GM23248 (cell line): Measurements from ENCODE around the gene CCDC86. TPM values are rescaled to one million over a fixed set of nuclear protein-coding genes. Genes with fewer than 3 reads are reported as not detected.
A peak's percentile ranks its signal among the peaks of the same experiment; 100 is the strongest.

ENCODE experiments used
- DNase-seq: peaks from one replicate; pipeline ENCODE4 v3.0.0-alpha.2; 2015
- H2AFZ ChIP-seq: fragments of 200-600 bp; sonication (generic); 2 replicates; pipeline ENCODE4 v1.6.1; 2016; ENCODE audit warnings: antibody characterized with exemption
- H3F3A ChIP-seq: fragments of 200-600 bp; sonication (generic); 2 replicates; pipeline ENCODE4 v1.6.1; 2016; ENCODE audit warnings: mild to moderate bottlenecking, antibody characterized with exemption, mixed run types; ENCODE audit not compliant: insufficient read depth
- H3K27ac ChIP-seq: fragments of 200-600 bp; sonication (generic); 2 replicates; pipeline ENCODE4 v1.5.1; 2016; ENCODE audit warnings: mild to moderate bottlenecking
- H3K27me3 ChIP-seq: fragments of 200-600 bp; sonication (generic); replicated peaks from 2 replicates; pipeline ENCODE4 v1.6.1; 2016; ENCODE audit warnings: mild to moderate bottlenecking; ENCODE audit not compliant: insufficient read depth
- H3K36me3 ChIP-seq: fragments of 200-600 bp; sonication (generic); 2 replicates; pipeline ENCODE4 v1.6.1; 2016; ENCODE audit warnings: low read depth, mild to moderate bottlenecking
- H3K4me1 ChIP-seq: fragments of 200-600 bp; sonication (generic); 2 replicates; pipeline ENCODE4 v1.6.1; 2016; ENCODE audit warnings: mild to moderate bottlenecking; ENCODE audit not compliant: insufficient read depth
- H3K4me2 ChIP-seq: fragments of 200-600 bp; sonication (generic); one replicate; pipeline ENCODE4 v1.6.1; 2016; ENCODE audit warnings: mild to moderate bottlenecking; ENCODE audit not compliant: unreplicated experiment
- H3K4me3 ChIP-seq: fragments of 200-600 bp; sonication (generic); 2 replicates; pipeline ENCODE4 v1.5.1; 2016; ENCODE audit warnings: mild to moderate bottlenecking
- H3K79me2 ChIP-seq: fragments of 200-600 bp; sonication (generic); 2 replicates; pipeline ENCODE4 v1.6.1; 2016; ENCODE audit warnings: mild to moderate bottlenecking; ENCODE audit not compliant: insufficient read depth
- H3K9ac ChIP-seq: fragments of 200-600 bp; sonication (generic); 2 replicates; pipeline ENCODE4 v1.6.1; 2016; ENCODE audit warnings: mild to moderate bottlenecking
- H3K9me2 ChIP-seq: fragments of 200-600 bp; sonication (generic); 2 replicates; pipeline ENCODE4 v1.6.1; 2016; ENCODE audit warnings: mixed run types, mild to moderate bottlenecking, moderate library complexity; ENCODE audit not compliant: insufficient read depth
- H3K9me3 ChIP-seq: fragments of 200-600 bp; sonication (generic); one replicate; pipeline ENCODE4 v1.6.1; 2017; ENCODE audit warnings: low read depth
- H4K20me1 ChIP-seq: fragments of 200-600 bp; sonication (generic); 2 replicates; pipeline ENCODE4 v1.6.0; 2016; ENCODE audit not compliant: insufficient read depth
- EZH2 ChIP-seq: fragments of 200-600 bp; sonication (generic); IDR thresholded peaks from 2 replicates; pipeline ENCODE4 v1.6.1; 2018; ENCODE audit warnings: antibody characterized with exemption, mild to moderate bottlenecking; ENCODE audit not compliant: insufficient read depth, poor library complexity, severe bottlenecking
- EZH2phosphoT487 ChIP-seq: fragments of 200-600 bp; sonication (generic); IDR thresholded peaks from 2 replicates; pipeline ENCODE4 v1.6.1; 2018; ENCODE audit warnings: antibody characterized with exemption, moderate library complexity, mild to moderate bottlenecking, low read depth; ENCODE audit not compliant: insufficient read depth
- WGBS, 2 experiments: methylation state at CpG; one replicate each; pipeline ENCODE4 v1.1.6; 2015 to 2017; ENCODE audit warnings: low lambda C conversion rate in 2 of 2, low coverage in 1 of 2; ENCODE audit errors: missing lambda C conversion rate in 2 of 2; 5-methylcytosine and 5-hydroxymethylcytosine counted together
- in situ Hi-C: fragments of 300-500 bp; cut with MboI; formaldehyde crosslinking; loops from 2 replicates; pipeline ENCODE4 v1.15.0; 2020
- polyA plus RNA-seq: library from polyadenylated mRNA; unstranded; fragments of >200 nt; fragmentation: Nextera tagmentation; extraction: Ambion mirVana; gene quantifications from 2 replicates; pipeline ENCODE4 v1.2.1, GENCODE V29; 2016
- total RNA-seq: library from RNA; depleted of rRNA; stranded (reverse); fragments of >200 nt; shearing (Covaris generic); gene quantifications from 2 replicates; pipeline ENCODE4 v1.2.3, GENCODE V29; 2014; rRNA removed

Gene CCDC86
- 8.2 and 10.7 TPM in 2 replicates for total RNA-seq
- 37.6 and 38.0 TPM in 2 replicates for polyA plus RNA-seq

GRCh38 chr11:60841797-60842667 is at the start of gene CCDC86:
Gene CCDC86, plus strand, starts transcription at chr11:60842113. Its CDS starts 12 bp downstream, at chr11:60842125.
- peak within 1 kb of the TSS; percentile 35 for H3K27ac ChIP-seq
- peak; percentile 95 for DNase-seq
- TF ChIP-seq EZH2phosphoT487: no peak
- TF ChIP-seq EZH2: no peak
- in situ Hi-C loops: no loop called here
- peaks cover 6% of the 10 kb centered on the region; the same call in 1 of the 2 replicates for H3F3A ChIP-seq
- peak within 1 kb of the TSS; percentile 88 for H2AFZ ChIP-seq
- no peaks in the 10 kb centered on the region for H4K20me1 ChIP-seq
- peak within 1 kb of the TSS; percentile 87 for H3K4me3 ChIP-seq
- H3K9me3 ChIP-seq: no peaks in the 10 kb centered on the region
- H3K9ac ChIP-seq: peak within 1 kb of the TSS; percentile 88
- H3K36me3 ChIP-seq: no peaks in the 10 kb centered on the region
- H3K4me1 ChIP-seq: peaks cover 35% of the 10 kb centered on the region
- 1% methylated on average over 55 to 56 of the region's 57 CpGs for WGBS, 2 experiments
- no peaks in the 10 kb centered on the region for H3K9me2 ChIP-seq
- peak within 1 kb of the TSS; percentile 100 for H3K4me2 ChIP-seq
- H3K27me3 ChIP-seq: no peaks in the 10 kb centered on the region
- H3K79me2 ChIP-seq: peaks cover 49% of the 10 kb centered on the region

GRCh38 chr11:60792521-60792920 is 49.4 kb upstream of the CCDC86 start:
- Histone ChIP-seq H3K4me1 (peaks cover 2% of the 10 kb centered on the region; the same call in 1 of the 2 replicates), H3K9me2 (no peaks in the 10 kb centered on the region), H3K27me3 (peaks cover 23% of the 10 kb centered on the region), H3K4me3 (no peak overlapping the region), H3K27ac (no peak overlapping the region), H2AFZ (no peak overlapping the region), H3K4me2 (no peak overlapping the region), H3K9me3 (no peaks in the 10 kb centered on the region), H3F3A (no peaks in the 10 kb centered on the region), H3K9ac (no peak overlapping the region), H3K79me2 (no peaks in the 10 kb centered on the region), H3K36me3 (no peaks in the 10 kb centered on the region), H4K20me1 (no peaks in the 10 kb centered on the region)
- 27 to 31% methylated on average over 3 of the region's 3 CpGs for WGBS, 2 experiments
- TF ChIP-seq EZH2: no peak
- no peak for TF ChIP-seq EZH2phosphoT487
- in situ Hi-C loops: no loop called here
- DNase-seq: no peak

- 40 to 46% methylated on average over 6 of the region's 6 CpGs for WGBS, 2 experiments
- H3K27me3 ChIP-seq: peaks cover 32% of the 10 kb centered on the region
These were observed 46.6 kb upstream of the CCDC86 start for GRCh38 chr11:60795291-60795690.

GRCh38 chr11:60797846-60798630 is 43.9 kb upstream of the CCDC86 start:
- Histone ChIP-seq H3K79me2 (no peaks in the 10 kb centered on the region), H3F3A (no peaks in the 10 kb centered on the region), H3K36me3 (no peaks in the 10 kb centered on the region), H3K27me3 (peaks cover 34% of the 10 kb centered on the region), H3K9me3 (no peaks in the 10 kb centered on the region), H3K4me1 (no peaks in the 10 kb centered on the region), H3K4me2 (no peak overlapping the region), H3K9me2 (no peaks in the 10 kb centered on the region), H3K9ac (no peak overlapping the region), H3K4me3 (no peak overlapping the region), H2AFZ (no peak overlapping the region), H4K20me1 (no peaks in the 10 kb centered on the region), H3K27ac (no peak overlapping the region)
- no peak for DNase-seq
- in situ Hi-C loops: no loop called here
- no peak for TF ChIP-seq EZH2phosphoT487
- no peak for TF ChIP-seq EZH2
- WGBS, 2 experiments: 51 to 61% methylated on average over 17 of the region's 17 CpGs

More at GRCh38 chr11:60795291-60795690, 46.6 kb upstream of the CCDC86 start:
- in situ Hi-C loops: no loop called here
- no peaks in the 10 kb centered on the region for H3K79me2 ChIP-seq
- no peaks in the 10 kb centered on the region for H3F3A ChIP-seq
- no peaks in the 10 kb centered on the region for H3K9me3 ChIP-seq
- no peaks in the 10 kb centered on the region for H3K36me3 ChIP-seq
- H3K9ac ChIP-seq: no peak overlapping the region
- DNase-seq: no peak
- H3K4me2 ChIP-seq: no peak overlapping the region
- H3K4me3 ChIP-seq: no peak overlapping the region
- H2AFZ ChIP-seq: no peak overlapping the region
- H4K20me1 ChIP-seq: no peaks in the 10 kb centered on the region
- no peak overlapping the region for H3K27ac ChIP-seq
- no peaks in the 10 kb centered on the region for H3K4me1 ChIP-seq
- no peaks in the 10 kb centered on the region for H3K9me2 ChIP-seq
- TF ChIP-seq EZH2phosphoT487 (no peak), EZH2 (no peak)
